SK-N-SH treated with all-trans-retinoic acid at 6 μM for 48 hours (cell line): ENCODE results near the gene LMF1.

Experiments
- ARNTL ChIP-seq: fragments of 450-650 bp; formaldehyde crosslinking; IDR thresholded peaks from 2 replicates; pipeline ENCODE4 v1.5.0; 2020; ENCODE audit warnings: low read depth, mild to moderate bottlenecking, moderate library complexity, borderline replicate concordance
- OSR1 ChIP-seq: fragments of 250-450 bp; sonication (Bioruptor Pico); IDR thresholded peaks from 2 replicates; pipeline ENCODE4 v1.8.0; 2022; ENCODE audit warnings: moderate library complexity, mild to moderate bottlenecking, inconsistent platforms
- SNAI2 ChIP-seq: fragments of 250-450 bp; sonication (Bioruptor Pico); IDR thresholded peaks from 2 replicates; pipeline ENCODE4 v1.5.0; 2020; ENCODE audit warnings: mild to moderate bottlenecking, moderate library complexity
- ZNF565 ChIP-seq: fragments of 450-650 bp; formaldehyde crosslinking; conservative IDR thresholded peaks from 2 replicates; pipeline ENCODE4 v1.5.0; 2020; ENCODE audit warnings: low read depth, mild to moderate bottlenecking, moderate library complexity
- TF ChIP-seq, protein P1 (sequence below): fragments of 250-450 bp; sonication (Bioruptor Pico); IDR thresholded peaks from 2 replicates; pipeline ENCODE4 v1.8.0; 2020; ENCODE audit warnings: mild to moderate bottlenecking, moderate library complexity, borderline replicate concordance
- TF ChIP-seq, protein P2 (sequence below): fragments of 250-450 bp; sonication (Bioruptor Pico); IDR thresholded peaks from 2 replicates; pipeline ENCODE4 v1.5.0; 2020; ENCODE audit warnings: mild to moderate bottlenecking, moderate library complexity

- TF ChIP-seq, protein P1, sequence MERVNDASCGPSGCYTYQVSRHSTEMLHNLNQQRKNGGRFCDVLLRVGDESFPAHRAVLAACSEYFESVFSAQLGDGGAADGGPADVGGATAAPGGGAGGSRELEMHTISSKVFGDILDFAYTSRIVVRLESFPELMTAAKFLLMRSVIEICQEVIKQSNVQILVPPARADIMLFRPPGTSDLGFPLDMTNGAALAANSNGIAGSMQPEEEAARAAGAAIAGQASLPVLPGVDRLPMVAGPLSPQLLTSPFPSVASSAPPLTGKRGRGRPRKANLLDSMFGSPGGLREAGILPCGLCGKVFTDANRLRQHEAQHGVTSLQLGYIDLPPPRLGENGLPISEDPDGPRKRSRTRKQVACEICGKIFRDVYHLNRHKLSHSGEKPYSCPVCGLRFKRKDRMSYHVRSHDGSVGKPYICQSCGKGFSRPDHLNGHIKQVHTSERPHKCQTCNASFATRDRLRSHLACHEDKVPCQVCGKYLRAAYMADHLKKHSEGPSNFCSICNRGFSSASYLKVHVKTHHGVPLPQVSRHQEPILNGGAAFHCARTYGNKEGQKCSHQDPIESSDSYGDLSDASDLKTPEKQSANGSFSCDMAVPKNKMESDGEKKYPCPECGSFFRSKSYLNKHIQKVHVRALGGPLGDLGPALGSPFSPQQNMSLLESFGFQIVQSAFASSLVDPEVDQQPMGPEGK (CRISPR knock-in tag): no peak
- TF ChIP-seq SNAI2: no peak
- TF ChIP-seq, protein P2, sequence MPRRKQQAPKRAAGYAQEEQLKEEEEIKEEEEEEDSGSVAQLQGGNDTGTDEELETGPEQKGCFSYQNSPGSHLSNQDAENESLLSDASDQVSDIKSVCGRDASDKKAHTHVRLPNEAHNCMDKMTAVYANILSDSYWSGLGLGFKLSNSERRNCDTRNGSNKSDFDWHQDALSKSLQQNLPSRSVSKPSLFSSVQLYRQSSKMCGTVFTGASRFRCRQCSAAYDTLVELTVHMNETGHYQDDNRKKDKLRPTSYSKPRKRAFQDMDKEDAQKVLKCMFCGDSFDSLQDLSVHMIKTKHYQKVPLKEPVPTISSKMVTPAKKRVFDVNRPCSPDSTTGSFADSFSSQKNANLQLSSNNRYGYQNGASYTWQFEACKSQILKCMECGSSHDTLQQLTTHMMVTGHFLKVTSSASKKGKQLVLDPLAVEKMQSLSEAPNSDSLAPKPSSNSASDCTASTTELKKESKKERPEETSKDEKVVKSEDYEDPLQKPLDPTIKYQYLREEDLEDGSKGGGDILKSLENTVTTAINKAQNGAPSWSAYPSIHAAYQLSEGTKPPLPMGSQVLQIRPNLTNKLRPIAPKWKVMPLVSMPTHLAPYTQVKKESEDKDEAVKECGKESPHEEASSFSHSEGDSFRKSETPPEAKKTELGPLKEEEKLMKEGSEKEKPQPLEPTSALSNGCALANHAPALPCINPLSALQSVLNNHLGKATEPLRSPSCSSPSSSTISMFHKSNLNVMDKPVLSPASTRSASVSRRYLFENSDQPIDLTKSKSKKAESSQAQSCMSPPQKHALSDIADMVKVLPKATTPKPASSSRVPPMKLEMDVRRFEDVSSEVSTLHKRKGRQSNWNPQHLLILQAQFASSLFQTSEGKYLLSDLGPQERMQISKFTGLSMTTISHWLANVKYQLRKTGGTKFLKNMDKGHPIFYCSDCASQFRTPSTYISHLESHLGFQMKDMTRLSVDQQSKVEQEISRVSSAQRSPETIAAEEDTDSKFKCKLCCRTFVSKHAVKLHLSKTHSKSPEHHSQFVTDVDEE: no peak
- no peak for TF ChIP-seq ZNF565 (CRISPR knock-in tag)
- TF ChIP-seq OSR1 (CRISPR knock-in tag): no peak
- TF ChIP-seq ARNTL (CRISPR knock-in tag): no peak
Observed at GRCh38 chr16:887846-888245, 82.9 kb downstream of the LMF1 start.
